Measurements from ENCODE around the gene CNGB1. TPM values are rescaled to one million over a fixed set of nuclear protein-coding genes. Genes with fewer than 3 reads are reported as not detected.

The CNGB1 gene
- total and polyA plus RNA-seq, 2 of the 13 experiments (the other 11 are each of a cell fraction or from before 2014, with no cell fraction given) = 0.02 to 0.15 TPM

- BruUV-seq (replicated peaks) = no TSS peak
- no peak overlapping the region for H2AFZ ChIP-seq (ENCODE audit: low read length)
- peaks cover 3 to 31% of the 10 kb centered on the region in 2 experiments; a peak in 4 of 5 replicates for H3K27me3 ChIP-seq (ENCODE audit: control insufficient read depth in 1 of 2, insufficient read depth in 2 of 2, low read length in 2 of 2)
- H3K79me2 ChIP-seq (ENCODE audit: insufficient read depth, low read length) = no peaks in the 10 kb centered on the region
- no peaks in the 10 kb centered on the region for H4K20me1 ChIP-seq (ENCODE audit: insufficient read depth, low read length)
- H3K4me3 ChIP-seq (replicated peaks in 1 of 3; ENCODE audit: insufficient read depth in 1 of 3, low read depth in 2 of 3, low read length in 3 of 3) = no peak overlapping the region
- no peak overlapping the region for H3K4me2 ChIP-seq (ENCODE audit: low read depth, low read length)
- ATAC-seq (no peak), DNase-seq (ENCODE audit: low spot score) (no peak), FAIRE-seq (no peak)
- in situ Hi-C loops (cut with HindIII; ENCODE audit: extremely low pct_ligation_motif_present, low pct_unique_long_range_greater_than_20kb) (no loop called here), intact Hi-C loops (cut with micrococcal nuclease; ENCODE audit: unreplicated experiment) (no loop called here)
- H3K9ac ChIP-seq (ENCODE audit: insufficient read depth, low read depth, low read length) = no peak overlapping the region
- H3K27ac ChIP-seq (ENCODE audit: extremely low read length, insufficient read depth, low read length) = no peak overlapping the region
- TF ChIP-seq ZNF30 (CRISPR knock-in tag; IDR thresholded peaks at IDR 0.05) (no peak), MEIS2 (CRISPR knock-in tag; IDR thresholded peaks at IDR 0.05) (no peak), SRY (CRISPR knock-in tag; IDR thresholded peaks at IDR 0.05) (no peak), THAP9 (CRISPR knock-in tag; IDR thresholded peaks at IDR 0.05; ENCODE audit: borderline replicate concordance) (no peak)
- H3K36me3 ChIP-seq (replicated peaks in 1 of 2; ENCODE audit: control insufficient read depth in 1 of 2, insufficient read depth in 2 of 2, low read length in 2 of 2) = no peaks in the 10 kb centered on the region
- ChIA-PET CTCF (ENCODE audit: low intra/inter-chr PET ratio, low total read pairs) (no interaction called here), POLR2A (no interaction called here)
- 79% methylated on average over 7 of the region's 7 CpGs for WGBS (ENCODE audit: low lambda C conversion rate)
- H3K9me3 ChIP-seq (ENCODE audit: low read length) = no peaks in the 10 kb centered on the region
- peaks cover 25% of the 10 kb centered on the region for H3K4me1 ChIP-seq (ENCODE audit: insufficient read depth, low read length)
Measured at GRCh38 chr16:57981636-57982035, 10.7 kb upstream of the CNGB1 start.

- Histone ChIP-seq H4K20me1 (ENCODE audit: insufficient read depth, low read length) (no peaks in the 10 kb centered on the region), H3K4me1 (ENCODE audit: insufficient read depth, low read length) (peaks cover 4% of the 10 kb centered on the region), H3K27ac (ENCODE audit: extremely low read length, insufficient read depth, low read length) (no peak overlapping the region), H3K4me3 (replicated peaks in 1 of 3; ENCODE audit: insufficient read depth in 1 of 3, low read depth in 2 of 3, low read length in 3 of 3) (no peak overlapping the region), H2AFZ (ENCODE audit: low read length) (no peak overlapping the region), H3K27me3 (ENCODE audit: control insufficient read depth in 1 of 2, insufficient read depth in 2 of 2, low read length in 2 of 2) (peaks cover 0 to 20% of the 10 kb centered on the region in 2 experiments; a peak in 4 of 5 replicates), H3K9me3 (ENCODE audit: low read length) (no peaks in the 10 kb centered on the region), H3K36me3 (replicated peaks in 1 of 2; ENCODE audit: control insufficient read depth in 1 of 2, insufficient read depth in 2 of 2, low read length in 2 of 2) (no peaks in the 10 kb centered on the region), H3K79me2 (ENCODE audit: insufficient read depth, low read length) (no peaks in the 10 kb centered on the region), H3K4me2 (ENCODE audit: low read depth, low read length) (no peak overlapping the region), H3K9ac (ENCODE audit: insufficient read depth, low read depth, low read length) (no peak overlapping the region)
- POLR2A ChIA-PET = no interaction called here
- no peak for TF ChIP-seq HNF4A (CRISPR knock-in tag; IDR thresholded peaks at IDR 0.05)
- TF ChIP-seq, protein P1, sequence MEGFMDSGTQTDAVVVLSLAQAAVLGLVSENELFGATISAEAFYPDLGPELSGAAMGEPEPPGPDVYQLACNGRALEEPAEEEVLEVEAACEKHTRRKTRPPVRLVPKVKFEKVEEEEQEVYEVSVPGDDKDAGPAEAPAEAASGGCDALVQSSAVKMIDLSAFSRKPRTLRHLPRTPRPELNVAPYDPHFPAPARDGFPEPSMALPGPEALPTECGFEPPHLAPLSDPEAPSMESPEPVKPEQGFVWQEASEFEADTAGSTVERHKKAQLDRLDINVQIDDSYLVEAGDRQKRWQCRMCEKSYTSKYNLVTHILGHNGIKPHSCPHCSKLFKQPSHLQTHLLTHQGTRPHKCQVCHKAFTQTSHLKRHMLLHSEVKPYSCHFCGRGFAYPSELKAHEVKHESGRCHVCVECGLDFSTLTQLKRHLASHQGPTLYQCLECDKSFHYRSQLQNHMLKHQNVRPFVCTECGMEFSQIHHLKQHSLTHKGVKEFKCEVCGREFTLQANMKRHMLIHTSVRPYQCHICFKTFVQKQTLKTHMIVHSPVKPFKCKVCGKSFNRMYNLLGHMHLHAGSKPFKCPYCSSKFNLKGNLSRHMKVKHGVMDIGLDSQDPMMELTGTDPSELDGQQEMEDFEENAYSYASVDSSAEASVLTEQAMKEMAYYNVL (CRISPR knock-in tag; IDR thresholded peaks at IDR 0.05; ENCODE audit: borderline replicate concordance) = no peak
- intact Hi-C loops (cut with micrococcal nuclease; ENCODE audit: unreplicated experiment) (no loop called here), in situ Hi-C loops (cut with HindIII; ENCODE audit: extremely low pct_ligation_motif_present, low pct_unique_long_range_greater_than_20kb) (no loop called here)
- FAIRE-seq (no peak), DNase-seq (ENCODE audit: low spot score) (no peak), ATAC-seq (no peak)
- CTCF ChIA-PET (ENCODE audit: low intra/inter-chr PET ratio, low total read pairs) = no interaction called here
- 37% methylated on average over 11 of the region's 11 CpGs for WGBS (ENCODE audit: low lambda C conversion rate)
- BruUV-seq (replicated peaks) = no TSS peak
Measured at GRCh38 chr16:57979006-57979585, 8.2 kb upstream of the CNGB1 start.

Measured in HepG2 (cell line).